Fibroblast of pulmonary artery (primary cell): Measurements from ENCODE around the gene IKBIP.

Experiments
- DNase-seq: peaks from one replicate; pipeline ENCODE4 v3.0.0-alpha.2; 2010; ENCODE audit warnings: low read depth
- H3K4me3 ChIP-seq: replicated peaks from 2 replicates; pipeline ENCODE4 v1.5.1; 2011; ENCODE audit warnings: low read depth, mild to moderate bottlenecking, control low read depth, low read length, moderate library complexity
- TF ChIP-seq, protein P1 (sequence below): IDR thresholded peaks from 2 replicates; pipeline ENCODE4 v1.5.1; 2011; ENCODE audit warnings: mild to moderate bottlenecking, control low read depth, low read length, inconsistent platforms; ENCODE audit errors: missing control alignments

IKBIP gene, protein sequence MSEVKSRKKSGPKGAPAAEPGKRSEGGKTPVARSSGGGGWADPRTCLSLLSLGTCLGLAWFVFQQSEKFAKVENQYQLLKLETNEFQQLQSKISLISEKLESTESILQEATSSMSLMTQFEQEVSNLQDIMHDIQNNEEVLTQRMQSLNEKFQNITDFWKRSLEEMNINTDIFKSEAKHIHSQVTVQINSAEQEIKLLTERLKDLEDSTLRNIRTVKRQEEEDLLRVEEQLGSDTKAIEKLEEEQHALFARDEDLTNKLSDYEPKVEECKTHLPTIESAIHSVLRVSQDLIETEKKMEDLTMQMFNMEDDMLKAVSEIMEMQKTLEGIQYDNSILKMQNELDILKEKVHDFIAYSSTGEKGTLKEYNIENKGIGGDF

DNA sequence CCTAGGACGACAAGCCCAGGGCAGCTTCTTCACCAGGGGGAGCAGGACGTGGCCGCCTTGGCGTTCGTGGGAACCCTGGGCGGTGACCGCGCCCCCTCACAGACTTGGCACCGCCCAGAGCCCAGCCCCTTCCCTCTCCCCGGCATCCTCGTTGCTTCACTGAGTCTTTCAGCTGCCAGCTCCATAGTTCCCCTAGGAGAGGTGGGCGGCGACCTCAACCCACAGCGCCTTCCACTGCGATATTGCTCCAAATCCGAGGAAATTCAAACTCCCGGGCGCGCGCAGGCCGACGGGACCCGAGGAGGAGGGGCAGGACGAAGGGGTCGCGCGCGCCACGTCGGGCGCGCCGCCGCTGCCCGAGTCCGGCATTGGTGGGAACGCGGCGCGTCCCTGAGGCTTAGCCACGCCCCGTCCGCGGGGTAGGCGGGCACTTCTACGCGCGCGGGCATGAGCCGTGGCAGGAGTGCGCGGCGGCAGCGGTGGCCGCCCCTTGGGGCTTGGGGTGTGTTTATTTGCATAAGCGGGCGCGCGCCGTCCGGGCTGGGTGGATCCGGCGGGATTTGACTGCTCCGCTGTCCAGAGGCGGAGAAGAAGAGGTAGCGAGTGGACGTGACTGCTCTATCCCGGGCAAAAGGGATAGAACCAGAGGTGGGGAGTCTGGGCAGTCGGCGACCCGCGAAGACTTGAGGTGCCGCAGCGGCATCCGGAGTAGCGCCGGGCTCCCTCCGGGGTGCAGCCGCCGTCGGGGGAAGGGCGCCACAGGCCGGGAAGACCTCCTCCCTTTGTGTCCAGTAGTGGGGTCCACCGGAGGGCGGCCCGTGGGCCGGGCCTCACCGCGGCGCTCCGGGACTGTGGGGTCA lies at the start of gene IKBIP, which contains the start of gene APAF1:
IKBIP (minus strand) TSS at position 77 of the 860 bp plus-strand sequence. CDS start 87 bp downstream, outside the sequence.
APAF1 (plus strand) TSS at position 579 of the 860 bp plus-strand sequence. CDS start 3,070 bp downstream, outside the sequence.
- peak; percentile 97 for DNase-seq
- H3K4me3 ChIP-seq: peak within 1 kb of the TSS; percentile 69
- TF ChIP-seq, protein P1, sequence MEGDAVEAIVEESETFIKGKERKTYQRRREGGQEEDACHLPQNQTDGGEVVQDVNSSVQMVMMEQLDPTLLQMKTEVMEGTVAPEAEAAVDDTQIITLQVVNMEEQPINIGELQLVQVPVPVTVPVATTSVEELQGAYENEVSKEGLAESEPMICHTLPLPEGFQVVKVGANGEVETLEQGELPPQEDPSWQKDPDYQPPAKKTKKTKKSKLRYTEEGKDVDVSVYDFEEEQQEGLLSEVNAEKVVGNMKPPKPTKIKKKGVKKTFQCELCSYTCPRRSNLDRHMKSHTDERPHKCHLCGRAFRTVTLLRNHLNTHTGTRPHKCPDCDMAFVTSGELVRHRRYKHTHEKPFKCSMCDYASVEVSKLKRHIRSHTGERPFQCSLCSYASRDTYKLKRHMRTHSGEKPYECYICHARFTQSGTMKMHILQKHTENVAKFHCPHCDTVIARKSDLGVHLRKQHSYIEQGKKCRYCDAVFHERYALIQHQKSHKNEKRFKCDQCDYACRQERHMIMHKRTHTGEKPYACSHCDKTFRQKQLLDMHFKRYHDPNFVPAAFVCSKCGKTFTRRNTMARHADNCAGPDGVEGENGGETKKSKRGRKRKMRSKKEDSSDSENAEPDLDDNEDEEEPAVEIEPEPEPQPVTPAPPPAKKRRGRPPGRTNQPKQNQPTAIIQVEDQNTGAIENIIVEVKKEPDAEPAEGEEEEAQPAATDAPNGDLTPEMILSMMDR: no peak

DNA sequence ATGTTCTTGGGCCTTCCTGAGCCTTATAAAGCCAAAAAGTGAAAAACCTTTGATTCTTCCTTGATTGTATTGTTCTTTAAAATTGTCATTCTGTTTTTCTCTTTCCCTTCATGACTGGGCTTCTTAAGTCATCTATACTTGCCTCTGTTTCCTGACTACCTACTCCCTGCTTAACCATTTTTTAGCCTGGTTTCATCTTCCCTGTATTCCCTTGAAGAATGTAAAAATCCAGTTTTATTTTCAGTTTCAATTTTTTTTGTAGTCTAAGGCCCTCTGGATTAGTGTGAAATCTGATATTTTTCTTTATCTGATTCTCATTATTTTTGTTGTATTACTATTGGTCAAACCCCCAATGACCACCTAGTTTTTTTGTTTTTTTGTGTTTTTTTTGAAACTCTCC lies 46.8 kb upstream of the IKBIP start:
- H3K4me3 ChIP-seq: no peak overlapping the region
- DNase-seq: no peak
- TF ChIP-seq, protein P1: no peak

DNA sequence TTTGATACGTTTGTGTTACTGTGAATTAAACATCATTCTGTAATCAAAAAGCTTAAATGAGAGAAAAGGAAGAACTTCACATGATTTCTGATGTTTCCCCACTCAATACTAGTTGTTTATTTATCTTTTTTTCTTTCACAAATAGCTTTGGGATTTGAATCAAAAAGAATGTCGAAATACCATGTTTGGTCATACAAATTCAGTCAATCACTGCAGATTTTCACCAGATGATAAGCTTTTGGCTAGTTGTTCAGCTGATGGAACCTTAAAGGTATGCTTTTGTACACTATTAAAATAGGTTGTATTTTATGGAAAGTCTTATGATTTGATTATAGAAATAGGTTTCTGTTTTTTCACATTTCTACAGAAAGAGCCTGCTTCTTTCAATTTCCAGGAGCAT lies 42.0 kb upstream of the IKBIP start:
- no peak for DNase-seq
- H3K4me3 ChIP-seq: no peak overlapping the region
- TF ChIP-seq, protein P1: no peak

DNA sequence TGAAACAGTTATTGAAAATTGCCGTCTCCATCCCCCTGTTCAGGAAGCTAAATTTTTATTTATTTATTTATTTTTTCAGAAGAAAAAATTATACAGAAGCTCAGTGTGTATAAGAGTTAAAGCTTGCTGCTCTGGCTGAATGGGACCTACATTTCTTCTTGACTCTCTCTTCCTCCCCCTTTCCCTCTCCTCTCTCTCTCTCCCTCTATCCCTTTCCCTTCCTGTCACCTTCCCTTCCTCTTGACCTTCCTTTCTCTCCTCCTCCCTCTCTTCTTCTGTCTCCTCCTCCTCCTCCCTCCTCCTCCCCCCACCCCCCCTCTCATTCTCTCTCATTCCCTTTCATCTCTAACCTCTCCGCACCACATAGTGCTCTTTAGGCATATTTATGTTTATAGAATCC lies 39.6 kb upstream of the IKBIP start:
- TF ChIP-seq, protein P1: no peak
- H3K4me3 ChIP-seq: no peak overlapping the region

DNA sequence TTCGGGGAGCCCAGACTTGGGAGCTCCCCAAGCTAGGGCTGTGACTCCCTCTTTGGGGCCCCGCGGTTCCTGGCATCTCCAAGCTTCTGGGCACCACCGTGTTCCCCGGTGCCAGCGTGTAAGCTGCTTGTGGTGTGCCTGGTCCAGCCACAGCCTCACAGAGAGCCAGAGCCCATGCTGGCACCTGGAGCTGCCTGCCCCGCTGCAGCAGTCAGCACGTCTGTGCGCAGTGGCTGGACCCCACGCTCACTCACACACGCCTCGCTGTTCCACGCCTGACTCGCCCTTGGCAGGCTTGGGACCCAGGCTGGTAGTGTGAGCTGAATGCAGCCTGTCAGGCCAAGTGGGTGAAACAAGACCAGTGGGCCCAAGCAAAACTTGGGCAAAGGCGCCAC lies 35.0 kb upstream of the IKBIP start:
- no peak for DNase-seq
- TF ChIP-seq, protein P1: no peak
- H3K4me3 ChIP-seq: no peak overlapping the region

More for the DNA sequence above, 39.6 kb upstream of the IKBIP start:
- DNase-seq: no peak

DNA sequence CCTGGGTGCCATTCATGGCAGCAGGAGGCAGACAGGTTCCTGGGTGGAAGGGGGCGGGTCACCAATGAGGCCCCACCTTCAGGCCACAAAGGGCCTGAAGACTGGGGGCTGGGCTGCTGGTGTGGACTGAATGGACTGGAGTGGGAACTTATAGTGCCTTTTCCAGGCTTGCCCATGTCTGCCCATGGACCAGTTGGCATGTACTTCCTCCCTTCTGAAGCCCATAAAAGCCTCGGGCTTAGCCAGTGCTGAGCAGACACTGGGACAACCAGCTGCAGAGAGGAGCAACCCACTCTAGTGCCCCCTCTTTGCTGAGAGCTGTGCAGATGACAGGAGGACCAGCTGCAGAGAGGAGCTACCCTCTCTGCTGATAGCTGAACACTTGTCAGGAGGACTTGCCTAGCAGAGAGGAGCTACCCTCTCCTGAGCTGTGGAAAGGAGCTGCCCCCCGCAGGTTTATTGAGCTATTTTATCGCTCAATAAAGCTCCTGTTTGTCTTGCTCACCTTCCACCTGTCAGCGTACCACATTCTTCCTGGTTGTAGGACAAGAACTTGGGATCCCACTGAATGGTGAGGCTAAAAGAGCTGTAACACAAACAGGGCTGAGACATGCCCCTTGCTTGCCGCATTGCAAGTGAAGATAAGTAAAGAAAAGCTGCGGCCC lies 34.5 kb upstream of the IKBIP start:
- no peak overlapping the region for H3K4me3 ChIP-seq
- DNase-seq: no peak
- TF ChIP-seq, protein P1: no peak
